GM18526 (cell line): ENCODE data around the gene STARD8.

Experiments used
- POLR2A ChIP-seq: IDR thresholded peaks from 3 replicates; pipeline ENCODE4 v1.6.1; 2011; ENCODE audit not compliant: insufficient read length; ENCODE audit errors: extremely low read depth

Gene STARD8

GRCh38 chrX:68697465-68698125 lies 50.1 kb downstream of the STARD8 start:
- no peak for TF ChIP-seq POLR2A

DNA sequence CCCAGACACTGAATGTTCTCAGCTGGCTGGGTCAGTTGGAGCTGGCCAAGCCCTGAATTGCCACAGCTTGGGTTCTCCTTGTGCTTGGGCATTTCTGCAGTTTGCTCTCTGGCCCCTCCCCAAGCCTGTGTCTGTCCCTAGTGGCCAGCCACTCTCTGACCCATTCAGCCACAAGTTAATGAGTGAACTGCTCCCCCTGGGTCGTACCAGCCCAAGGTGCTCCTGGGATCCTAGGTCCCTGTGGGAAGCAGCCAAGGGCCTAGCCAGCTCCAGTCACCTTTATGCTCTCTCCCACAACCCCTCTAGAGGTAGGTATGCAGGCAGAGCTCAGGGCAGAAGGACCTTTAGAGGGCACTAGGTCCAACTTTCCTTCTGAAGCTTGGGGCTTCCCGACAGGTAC lies 51.5 kb downstream of the STARD8 start:
- TF ChIP-seq POLR2A: no peak

GRCh38 chrX:68699960-68700746 lies 52.7 kb downstream of the STARD8 start:
- no peak for TF ChIP-seq POLR2A

GRCh38 chrX:68703369-68703768 lies 55.9 kb downstream of the STARD8 start:
- TF ChIP-seq POLR2A: no peak

GRCh38 chrX:68703846-68704245 lies 56.4 kb downstream of the STARD8 start:
- TF ChIP-seq POLR2A: no peak

- TF ChIP-seq POLR2A: no peak
These were observed 58.5 kb downstream of the STARD8 start for GRCh38 chrX:68705986-68706385.

DNA sequence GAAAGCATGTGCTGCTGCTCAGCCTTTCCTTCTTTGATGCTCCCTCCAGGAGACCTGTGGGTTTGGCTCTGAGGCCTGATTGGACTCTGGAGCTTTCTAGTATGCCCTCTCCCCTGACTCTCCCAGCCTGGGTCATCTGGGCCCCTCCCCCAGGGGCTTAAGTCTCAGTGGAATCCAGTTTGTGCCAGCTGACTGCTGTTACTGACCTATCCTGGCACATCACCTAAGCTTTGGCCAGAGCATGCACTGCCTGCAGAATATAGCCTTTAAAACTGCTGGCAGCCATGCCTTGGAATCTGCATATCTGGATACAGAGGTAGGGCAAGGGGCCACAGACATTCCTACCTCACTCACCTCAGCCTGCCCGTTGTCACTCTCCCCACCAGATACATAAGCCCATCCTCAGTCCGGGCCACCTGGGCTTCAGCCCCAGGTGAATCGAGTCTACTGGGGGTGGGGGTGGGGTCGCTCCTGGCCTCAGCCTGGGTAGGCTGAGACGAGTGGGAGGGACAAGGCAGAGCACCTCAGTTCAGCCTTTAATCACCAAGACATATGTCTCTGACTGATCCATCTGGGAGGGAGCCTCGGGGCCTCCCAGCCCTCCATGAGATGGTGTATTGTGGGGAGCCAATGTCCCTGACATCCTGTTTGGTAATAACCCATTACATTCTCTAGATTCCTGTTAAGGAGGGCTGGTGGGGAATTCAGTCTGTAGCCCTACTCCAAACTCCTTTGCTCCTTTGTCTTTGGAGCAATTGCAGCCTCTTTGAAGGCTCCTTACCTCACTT lies 61.2 kb downstream of the STARD8 start:
- TF ChIP-seq POLR2A: no peak

GRCh38 chrX:68710870-68711576 lies 63.6 kb downstream of the STARD8 start:
- TF ChIP-seq POLR2A: no peak

- TF ChIP-seq POLR2A: no peak
These were observed 64.4 kb downstream of the STARD8 start for GRCh38 chrX:68711845-68712244.

DNA sequence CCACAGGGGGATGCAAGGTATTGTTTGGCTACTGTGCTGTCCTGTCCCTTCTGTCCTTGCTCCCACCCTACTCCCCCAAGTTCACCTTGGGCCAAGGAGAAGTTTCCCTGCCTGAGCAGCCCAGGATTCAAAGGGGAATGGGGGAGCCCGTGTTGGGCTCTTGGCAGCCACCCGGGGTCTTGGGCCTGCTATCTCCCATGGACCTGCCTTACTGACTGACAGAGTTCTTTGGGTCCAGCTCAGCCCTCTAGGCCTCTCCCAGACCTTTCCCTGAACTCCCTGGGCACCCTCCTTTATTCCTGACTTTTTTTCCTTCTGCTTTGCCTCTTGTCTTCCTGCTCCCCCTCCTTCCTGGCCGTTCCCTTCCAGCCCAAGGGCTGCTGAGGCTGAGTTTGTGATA lies 67.4 kb downstream of the STARD8 start:
- no peak for TF ChIP-seq POLR2A

DNA sequence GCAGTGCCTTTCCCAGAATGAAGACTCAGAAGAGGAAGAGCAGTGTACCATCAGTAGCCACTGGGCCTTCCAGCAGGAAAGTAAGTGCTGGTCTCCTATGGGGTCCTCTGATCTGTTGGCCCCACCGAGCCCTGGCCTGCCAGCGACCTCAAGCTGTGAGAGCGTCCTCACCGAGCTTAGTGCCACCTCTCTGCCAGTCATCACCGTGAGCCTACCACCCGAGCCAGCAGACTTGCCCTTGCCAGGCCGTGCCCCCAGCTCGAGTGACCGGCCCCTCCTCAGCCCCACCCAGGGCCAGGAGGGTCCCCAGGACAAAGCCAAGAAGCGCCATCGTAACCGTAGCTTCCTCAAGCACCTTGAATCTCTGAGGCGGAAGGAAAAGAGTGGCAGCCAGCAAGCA lies 69.7 kb downstream of the STARD8 start:
- no peak for TF ChIP-seq POLR2A

- no peak for TF ChIP-seq POLR2A
These were observed 70.4 kb downstream of the STARD8 start for GRCh38 chrX:68717663-68718442.

DNA sequence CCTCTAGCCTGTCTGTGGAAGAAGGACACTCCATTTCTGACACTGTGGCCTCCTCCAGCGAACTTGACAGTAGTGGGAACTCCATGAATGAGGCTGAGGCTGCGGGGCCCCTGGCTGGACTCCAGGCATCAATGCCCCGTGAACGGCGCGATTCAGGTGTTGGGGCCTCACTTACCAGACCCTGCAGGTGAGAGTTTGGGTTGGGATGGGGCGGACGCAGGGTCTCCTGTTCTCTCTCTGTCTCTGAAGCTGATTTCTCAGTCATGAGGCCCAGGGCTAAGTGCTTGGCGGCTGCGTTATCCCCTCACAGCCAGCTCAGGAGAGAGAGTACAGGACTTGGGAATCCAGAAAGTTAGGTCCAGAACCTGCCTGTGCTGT lies 71.0 kb downstream of the STARD8 start:
- no peak for TF ChIP-seq POLR2A

DNA sequence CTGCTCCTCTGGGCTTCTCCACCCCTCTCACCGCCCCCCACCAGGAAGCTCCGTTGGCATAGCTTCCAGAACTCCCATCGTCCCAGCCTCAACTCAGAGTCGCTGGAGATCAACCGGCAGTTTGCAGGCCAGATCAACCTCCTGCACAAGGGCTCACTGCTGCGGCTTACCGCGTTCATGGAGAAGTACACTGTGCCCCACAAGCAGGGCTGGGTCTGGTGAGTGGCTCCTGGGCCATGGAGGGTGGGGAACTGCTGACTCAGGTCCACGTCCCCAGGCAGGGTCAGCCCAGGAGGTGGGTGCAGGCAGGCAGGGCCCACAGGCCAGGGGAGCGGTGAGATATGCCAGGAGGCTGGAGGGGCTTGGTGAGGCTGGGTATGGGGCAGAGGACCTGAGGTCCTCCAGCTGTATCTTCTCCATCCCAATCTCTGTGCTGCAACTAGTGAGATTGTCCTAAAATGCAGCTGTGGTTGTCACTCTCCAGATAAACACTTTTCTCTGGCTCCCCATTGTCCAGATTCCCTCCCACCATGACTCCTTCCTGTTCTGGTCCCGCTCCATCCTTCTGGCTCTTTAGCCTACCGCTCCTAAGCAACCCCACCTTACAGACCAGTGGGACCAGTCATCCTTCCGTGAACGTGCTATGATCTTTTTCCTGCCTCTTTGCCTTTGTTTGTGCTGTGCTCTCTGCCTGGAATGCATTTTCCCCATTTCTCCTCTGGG lies 71.9 kb downstream of the STARD8 start:
- no peak for TF ChIP-seq POLR2A
